PC-9 (cell line): ENCODE data around the gene PRUNE2. TPM values are rescaled to one million over a fixed set of nuclear protein-coding genes. Genes with fewer than 3 reads are reported as not detected.

ENCODE experiments used
- BruUV-seq: library from RNA; stranded (reverse); fragments of 400-500 nt; replicated peaks from 2 replicates; lab custom pipeline; 2021; lab: Mats Ljungman, UMichigan
- CTCF ChIA-PET: fragments of 300-600 bp; sonication (Branson Sonifier 250); formaldehyde crosslinking; loops from one replicate; lab custom pipeline; 2022; ENCODE audit warnings: antibody characterized with exemption; lab: Charles Lee
- POLR2A ChIA-PET: fragments of 300-600 bp; sonication (Branson Sonifier 250); formaldehyde crosslinking; loops from one replicate; lab custom pipeline; 2022; ENCODE audit warnings: antibody characterized with exemption; ENCODE audit not compliant: unreplicated experiment; lab: Charles Lee
- DNase-seq, 2 experiments: peaks; one replicate each; pipeline versions ENCODE4 v3.0.0 to v3.0.0-alpha.2; 2015 to 2022; ENCODE audit warnings: mixed read lengths in 1 of 2
- H2AFZ ChIP-seq: fragments of 200-600 bp; sonication (generic); 2 replicates; pipeline ENCODE4 v1.8.1; 2017; ENCODE audit warnings: antibody characterized with exemption
- H3F3A ChIP-seq: fragments of 200-600 bp; sonication (generic); 2 replicates; pipeline ENCODE4 v1.8.1; 2017; ENCODE audit warnings: antibody characterized with exemption, mild to moderate bottlenecking, low read depth; ENCODE audit not compliant: insufficient read depth
- H3K27ac ChIP-seq: fragments of 200-600 bp; sonication (generic); 2 replicates; pipeline ENCODE4 v1.6.1; 2016; ENCODE audit warnings: mixed run types
- H3K27me3 ChIP-seq: fragments of 200-600 bp; sonication (generic); 2 replicates; pipeline ENCODE4 v1.6.1; 2016; ENCODE audit warnings: low read depth, mixed run types; ENCODE audit not compliant: insufficient read depth
- H3K36me3 ChIP-seq: fragments of 200-600 bp; sonication (generic); 2 replicates; pipeline ENCODE4 v1.6.1; 2016; ENCODE audit warnings: low read depth, mixed run types
- H3K4me1 ChIP-seq: fragments of 200-600 bp; sonication (generic); replicated peaks from 2 replicates; pipeline ENCODE4 v1.6.1; 2016; ENCODE audit warnings: mixed run types; ENCODE audit not compliant: insufficient read depth
- H3K4me2 ChIP-seq: fragments of 200-600 bp; sonication (generic); 2 replicates; pipeline ENCODE4 v1.6.1; 2017; ENCODE audit warnings: mixed run types
- H3K4me3 ChIP-seq: fragments of 200-600 bp; sonication (generic); 2 replicates; pipeline ENCODE4 v1.6.1; 2016; ENCODE audit warnings: mixed run types
- H3K79me2 ChIP-seq: fragments of 200-600 bp; sonication (generic); 2 replicates; pipeline ENCODE4 v1.6.1; 2017; ENCODE audit warnings: low read depth, mixed run types
- H3K9me2 ChIP-seq: fragments of 200-600 bp; sonication (generic); 2 replicates; pipeline ENCODE4 v1.8.1; 2017; ENCODE audit warnings: mild to moderate bottlenecking; ENCODE audit not compliant: insufficient read depth
- H3K9me3 ChIP-seq: fragments of 200-600 bp; sonication (generic); 2 replicates; pipeline ENCODE4 v1.8.1; 2016; ENCODE audit warnings: low read depth; ENCODE audit not compliant: insufficient read depth
- H4K20me1 ChIP-seq: fragments of 200-600 bp; sonication (generic); 2 replicates; pipeline ENCODE4 v1.8.1; 2017; ENCODE audit not compliant: insufficient read depth
- CTCF ChIP-seq: fragments of 200-600 bp; sonication (generic); conservative IDR thresholded peaks from 2 replicates; pipeline ENCODE4 v1.6.1; 2017; ENCODE audit warnings: mixed run types, antibody characterized with exemption, mild to moderate bottlenecking, moderate library complexity
- EZH2 ChIP-seq: fragments of 200-600 bp; sonication (generic); IDR thresholded peaks from 2 replicates; pipeline ENCODE4 v1.8.0; 2017; ENCODE audit warnings: antibody characterized with exemption, low read depth
- intact Hi-C: fragments of 100-400 bp; cut with micrococcal nuclease; formaldehyde crosslinking; loops from one replicate; pipeline ENCODE4 v1.10.0; 2022; ENCODE audit not compliant: unreplicated experiment
- total RNA-seq: library from RNA; stranded (reverse); gene quantifications from 2 replicates; pipeline ENCODE4 v1.2.3, GENCODE V29; 2021

PRUNE2 gene
- total RNA-seq, 1 experiment from 2014 or later, result 0.20 TPM

GRCh38 chr9:76609285-76610010 is 296.5 kb downstream of the PRUNE2 start:
- Histone ChIP-seq H3K4me3 (no peak overlapping the region), H3K36me3 (no peaks in the 10 kb centered on the region), H3K4me1 (no peaks in the 10 kb centered on the region), H3F3A (no peaks in the 10 kb centered on the region), H4K20me1 (no peaks in the 10 kb centered on the region), H3K9me3 (no peaks in the 10 kb centered on the region), H3K9me2 (no peaks in the 10 kb centered on the region; the same call in 1 of the 2 replicates), H3K79me2 (no peaks in the 10 kb centered on the region), H2AFZ (no peak overlapping the region), H3K4me2 (no peak overlapping the region), H3K27me3 (no peaks in the 10 kb centered on the region), H3K27ac (no peak overlapping the region)
- no peak for DNase-seq
- TF ChIP-seq EZH2, result no peak
- TF ChIP-seq CTCF, result no peak
- no TSS peak for BruUV-seq
- POLR2A ChIA-PET, result no interaction called here
- CTCF ChIA-PET, result no interaction called here
- intact Hi-C loops, result no loop called here

DNA sequence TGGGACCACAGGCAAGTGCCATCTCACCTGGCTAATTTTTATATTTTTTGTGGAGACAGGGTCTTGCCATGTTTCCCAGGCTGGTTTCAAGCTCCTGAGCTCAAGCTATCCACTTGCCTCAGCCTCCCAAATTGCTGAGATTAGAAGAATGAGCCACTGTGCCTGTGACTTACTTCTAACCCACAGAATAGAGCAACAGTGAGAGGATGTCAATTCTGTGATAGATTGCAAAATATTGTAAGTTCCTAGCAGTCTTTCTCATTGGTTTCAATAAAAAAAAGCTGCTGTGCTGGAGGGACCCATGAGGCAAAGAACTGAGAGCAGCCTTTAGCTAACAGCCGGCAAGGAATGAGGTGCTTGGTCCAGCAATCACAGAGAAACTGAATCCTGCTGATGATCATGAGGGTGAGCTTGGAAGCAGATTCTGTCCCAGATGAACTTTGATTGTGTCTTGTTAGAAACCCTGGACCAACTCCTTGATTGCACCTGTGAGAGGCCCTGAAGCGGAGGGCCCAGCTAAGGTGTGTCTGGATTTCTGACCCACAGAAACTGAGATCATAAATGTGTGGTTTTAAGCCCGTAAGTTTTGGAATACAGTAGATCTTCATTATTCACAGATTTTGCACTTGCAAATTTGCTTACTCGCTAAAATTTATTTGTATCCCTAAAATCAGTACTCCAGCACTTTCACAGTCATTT is 297.2 kb downstream of the PRUNE2 start:
- DNase-seq, result no peak
- H3K4me3 ChIP-seq, result no peak overlapping the region

More for the DNA sequence above, 297.2 kb downstream of the PRUNE2 start:
- no peaks in the 10 kb centered on the region for H3K79me2 ChIP-seq
- no peak overlapping the region for H2AFZ ChIP-seq
- H3K4me1 ChIP-seq, result no peaks in the 10 kb centered on the region
- no peak overlapping the region for H3K4me2 ChIP-seq
- no peaks in the 10 kb centered on the region for H3F3A ChIP-seq
- H4K20me1 ChIP-seq, result no peaks in the 10 kb centered on the region
- no peaks in the 10 kb centered on the region for H3K27me3 ChIP-seq
- no peaks in the 10 kb centered on the region for H3K36me3 ChIP-seq
- no peak overlapping the region for H3K27ac ChIP-seq
- intact Hi-C loops, result no loop called here
- ChIA-PET CTCF (no interaction called here), POLR2A (no interaction called here)
- TF ChIP-seq CTCF (no peak), EZH2 (no peak)
- H3K9me3 ChIP-seq, result no peaks in the 10 kb centered on the region
- no peaks in the 10 kb centered on the region; the same call in 1 of the 2 replicates for H3K9me2 ChIP-seq
- no TSS peak for BruUV-seq
